Right renal pelvis (tissue), 4 donors: ENCODE data around the gene MYO5B. TPM values are rescaled to one million over a fixed set of nuclear protein-coding genes. Genes with fewer than 3 reads are reported as not detected.

Source experiments
- DNase-seq, 4 donors: peaks; one replicate each; pipeline ENCODE4 v3.0.0-alpha.2; 2013; ENCODE audit warnings: low read depth in 4 of 4, low spot score in 3 of 4, missing footprints in 1 of 4
- polyA plus RNA-seq, 4 donors: library from polyadenylated mRNA; unstranded; fragments of 120-200 nt; gene quantifications; one replicate each; pipeline ENCODE4 v1.2.1, GENCODE V29; 2013; ENCODE audit not compliant: insufficient read length in 4 of 4

The MYO5B gene
- polyA plus RNA-seq, 4 donors, result 25.8 to 33.4 (median 27.5) TPM

DNA sequence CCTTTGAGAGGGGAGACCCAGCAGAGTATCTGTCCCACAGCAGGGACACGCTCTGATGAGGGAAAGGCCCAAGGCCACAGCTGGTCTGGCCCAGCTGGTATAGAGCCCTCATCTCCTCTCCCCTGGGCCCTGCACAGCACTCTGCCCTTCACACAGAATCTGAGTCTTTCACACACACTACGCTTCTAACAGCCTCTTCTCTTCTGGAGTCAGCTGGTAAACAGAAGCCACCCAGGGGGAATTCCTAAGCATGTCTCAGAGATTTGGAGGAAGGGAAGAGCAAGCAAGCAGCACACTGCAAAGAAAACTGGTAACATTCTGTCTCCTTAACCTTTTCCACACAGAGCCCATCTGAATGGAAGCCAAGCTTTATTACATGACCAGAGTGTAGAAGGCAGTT lies 260.5 kb downstream of the MYO5B start:
- DNase-seq, result no peak

DNA sequence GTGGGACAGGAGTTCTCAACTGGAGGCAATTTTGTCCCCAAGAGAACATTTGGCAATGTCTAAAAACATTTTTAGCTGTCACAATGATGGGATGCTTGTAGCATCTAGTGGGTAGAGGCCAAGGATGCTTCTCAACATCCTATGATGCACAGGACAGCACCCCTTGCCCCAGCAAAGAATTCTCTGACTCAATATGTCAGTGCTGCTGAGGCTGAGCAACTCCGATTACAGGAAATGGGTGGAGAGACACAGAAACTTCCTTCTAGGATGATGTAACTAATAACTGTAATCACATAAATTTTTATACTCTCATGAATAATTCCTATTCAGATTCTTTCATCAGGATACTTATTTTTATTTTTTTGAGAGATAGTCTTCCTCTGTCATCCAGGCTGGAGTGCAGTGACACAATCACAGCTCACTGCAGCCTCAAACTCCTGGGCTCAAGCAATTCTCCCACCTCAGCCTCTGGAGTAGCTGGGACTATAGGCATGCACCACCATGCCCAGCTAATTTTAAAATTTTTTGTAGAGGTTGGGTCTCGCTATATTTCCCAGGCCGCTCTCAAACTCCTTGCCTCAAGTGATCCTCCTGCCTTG lies 261.3 kb downstream of the MYO5B start:
- DNase-seq, result no peak

DNA sequence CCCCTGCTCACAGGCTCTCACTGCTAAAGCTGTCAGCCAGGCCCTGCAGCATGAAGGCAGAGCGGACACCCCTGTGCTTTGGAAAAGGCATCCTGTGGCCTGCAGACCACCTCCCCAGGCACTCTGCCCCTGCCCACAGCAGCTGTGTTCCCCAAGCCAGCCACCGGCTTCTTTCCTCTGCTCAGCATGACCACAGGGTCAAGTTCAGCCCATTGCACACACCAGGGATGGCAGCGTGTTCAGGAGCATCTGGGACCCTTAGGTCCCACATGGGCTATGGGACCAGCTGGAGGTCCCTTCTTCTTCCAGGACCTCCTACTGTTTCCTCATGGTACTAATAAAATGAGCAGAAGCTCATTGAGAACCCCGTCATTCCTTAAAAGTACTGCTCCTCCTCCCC lies 263.2 kb downstream of the MYO5B start:
- DNase-seq, result no peak

DNA sequence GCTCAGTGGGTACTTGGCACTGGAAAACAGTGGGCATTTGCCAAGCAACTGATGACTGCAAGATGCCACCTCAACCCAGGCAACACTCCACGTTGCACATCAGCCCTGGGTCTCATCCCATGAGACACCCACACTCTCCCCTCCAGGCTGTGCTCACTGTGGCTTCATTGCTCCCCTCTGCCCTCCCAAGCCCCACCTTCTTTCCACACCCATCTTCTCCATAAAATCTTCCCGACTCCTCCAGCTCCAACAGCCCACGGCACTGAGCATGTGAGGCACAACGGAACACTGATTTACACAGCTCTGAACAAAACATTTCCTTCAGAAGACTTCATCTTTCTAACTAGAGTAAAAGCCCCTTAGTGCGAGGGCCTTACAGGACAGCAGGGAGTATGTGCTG lies 263.8 kb downstream of the MYO5B start:
- no peak for DNase-seq

- no peak for DNase-seq
Observed at GRCh38 chr18:49926106-49926745, 268.7 kb downstream of the MYO5B start.

GRCh38 chr18:49924293-49924983 lies 270.5 kb downstream of the MYO5B start:
- no peak for DNase-seq

- no peak for DNase-seq
Observed at GRCh38 chr18:49922228-49922627, 272.7 kb downstream of the MYO5B start.

DNA sequence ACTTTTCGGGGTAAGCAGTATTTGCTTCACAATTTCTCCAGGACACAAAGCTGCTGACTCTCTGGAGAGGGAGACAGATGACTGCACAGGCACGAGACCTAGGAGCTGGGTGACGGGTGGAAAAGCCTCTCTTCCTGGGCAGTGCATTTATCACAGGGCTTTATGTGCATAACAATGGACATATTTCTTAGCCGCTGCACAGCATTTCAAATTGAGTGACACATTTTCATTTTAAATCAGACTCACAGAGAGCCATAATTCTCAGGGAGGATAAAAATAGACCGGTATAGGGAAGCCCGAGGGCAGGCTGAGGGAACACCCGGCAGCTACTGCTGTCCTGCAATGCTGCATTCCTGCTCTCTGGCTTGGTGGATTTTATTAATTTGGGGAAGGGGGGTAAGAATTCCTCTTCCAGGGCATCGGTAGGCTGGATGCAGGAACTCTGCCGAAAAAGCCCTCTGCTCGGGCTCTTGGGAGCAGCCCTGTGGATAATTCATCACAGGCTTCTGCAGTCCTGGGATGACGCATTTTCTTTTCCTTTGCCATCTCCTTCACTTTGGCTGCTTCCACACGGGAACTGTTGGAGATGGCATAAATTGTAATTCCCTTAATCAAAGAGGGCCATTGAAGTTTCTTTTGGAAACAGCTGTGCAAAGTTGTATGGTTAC lies 273.5 kb downstream of the MYO5B start:
- no peak for DNase-seq

DNA sequence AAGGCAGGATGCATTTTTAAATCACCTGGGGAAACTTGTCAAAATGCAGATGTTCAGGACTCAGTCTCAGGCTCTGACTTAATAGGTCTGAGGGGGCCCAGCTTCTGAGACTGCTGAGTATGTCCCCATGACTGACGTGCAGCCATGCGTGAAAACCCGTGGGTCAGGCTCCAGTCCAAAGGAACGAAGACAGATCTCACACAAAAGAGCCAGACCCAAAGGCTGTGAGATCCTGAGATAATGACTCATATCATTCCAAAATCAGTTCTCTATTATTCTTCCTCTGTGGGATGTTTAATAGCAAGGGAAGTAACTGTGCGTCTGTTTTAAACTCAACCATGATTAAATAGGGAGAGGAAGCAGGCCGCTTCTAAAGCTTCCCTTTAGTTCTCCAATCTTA lies 274.2 kb downstream of the MYO5B start:
- no peak for DNase-seq

DNA sequence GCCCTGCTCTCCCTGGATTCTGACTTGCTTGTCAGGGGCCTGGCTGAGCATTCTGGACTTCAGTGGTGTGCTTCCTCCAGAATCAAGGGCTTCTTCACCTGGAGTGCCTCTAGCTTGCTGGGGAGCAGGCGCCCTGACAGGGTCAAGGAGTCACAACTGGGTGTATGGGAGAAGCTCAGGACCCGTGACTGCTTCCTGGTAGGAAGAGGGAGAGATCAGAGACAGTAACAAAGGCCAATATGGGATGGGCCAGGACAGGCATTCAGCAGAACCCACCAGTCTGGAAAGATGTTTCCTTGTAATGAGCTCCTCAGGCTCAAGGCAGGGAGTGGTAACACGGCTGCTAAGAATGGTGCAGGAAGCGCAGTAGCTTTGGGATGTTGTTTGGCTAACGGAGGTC lies 277.2 kb downstream of the MYO5B start:
- DNase-seq, result no peak

DNA sequence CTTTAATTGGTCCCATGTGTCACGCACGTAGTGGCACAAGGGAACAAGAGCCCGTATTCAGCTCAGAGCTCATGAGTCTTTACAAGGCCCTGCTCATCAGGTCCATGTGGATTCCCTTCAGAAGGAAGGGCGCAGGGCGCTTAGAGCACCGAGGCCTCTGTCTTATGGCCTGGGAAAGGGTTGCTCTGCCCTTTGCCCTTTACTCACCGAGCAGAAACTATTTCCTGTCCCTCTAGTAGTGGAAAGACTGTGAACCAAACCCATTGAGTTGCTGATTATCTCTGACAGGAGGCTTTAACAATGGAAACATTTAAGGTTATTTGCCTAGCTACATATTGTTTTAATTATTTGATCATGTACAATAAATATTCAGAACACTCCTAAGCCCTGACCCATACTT lies 279.6 kb downstream of the MYO5B start:
- DNase-seq, result no peak

DNA sequence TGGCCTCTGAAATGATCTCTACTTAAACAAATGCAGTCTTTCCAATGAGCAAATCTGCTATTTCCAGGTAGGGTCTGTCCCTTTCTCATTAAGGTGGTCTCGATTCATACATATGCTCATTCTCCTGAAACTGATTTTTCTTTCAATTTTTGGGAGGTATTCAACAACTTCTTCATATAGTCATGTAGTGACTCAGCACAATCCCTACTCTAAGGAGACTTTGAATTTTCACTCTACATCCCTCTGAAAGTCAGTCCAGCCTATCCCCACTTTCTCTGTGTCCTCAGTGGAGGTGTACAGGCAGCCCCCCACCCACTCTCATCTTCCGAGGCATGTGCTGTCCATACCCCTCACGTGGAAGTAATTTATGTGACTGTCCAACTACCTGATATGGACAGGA lies 281.7 kb downstream of the MYO5B start:
- no peak for DNase-seq

GRCh38 chr18:49911427-49911826 lies 283.5 kb downstream of the MYO5B start:
- no peak for DNase-seq

DNA sequence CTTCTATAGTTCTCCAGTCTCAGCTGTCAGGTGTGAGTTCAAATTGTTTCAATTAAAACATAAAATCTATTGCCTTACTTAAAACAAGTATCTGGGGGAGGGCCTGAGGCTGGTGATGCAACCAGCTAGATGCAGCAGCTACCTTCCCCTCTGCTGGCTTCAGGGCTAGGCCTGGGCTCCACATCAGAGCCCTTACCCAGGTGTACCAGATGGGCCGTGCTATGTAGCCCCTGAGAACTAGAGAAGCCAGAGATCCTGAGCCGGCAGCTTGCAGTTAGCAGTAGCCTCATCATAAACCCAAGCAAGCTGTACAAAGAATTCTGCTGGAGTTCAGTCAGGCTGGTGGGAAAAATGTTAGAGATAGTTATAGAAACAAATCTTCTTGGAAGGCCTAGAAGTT lies 284.0 kb downstream of the MYO5B start:
- DNase-seq, result no peak

GRCh38 chr18:49910019-49910418 lies 284.9 kb downstream of the MYO5B start:
- no peak for DNase-seq

DNA sequence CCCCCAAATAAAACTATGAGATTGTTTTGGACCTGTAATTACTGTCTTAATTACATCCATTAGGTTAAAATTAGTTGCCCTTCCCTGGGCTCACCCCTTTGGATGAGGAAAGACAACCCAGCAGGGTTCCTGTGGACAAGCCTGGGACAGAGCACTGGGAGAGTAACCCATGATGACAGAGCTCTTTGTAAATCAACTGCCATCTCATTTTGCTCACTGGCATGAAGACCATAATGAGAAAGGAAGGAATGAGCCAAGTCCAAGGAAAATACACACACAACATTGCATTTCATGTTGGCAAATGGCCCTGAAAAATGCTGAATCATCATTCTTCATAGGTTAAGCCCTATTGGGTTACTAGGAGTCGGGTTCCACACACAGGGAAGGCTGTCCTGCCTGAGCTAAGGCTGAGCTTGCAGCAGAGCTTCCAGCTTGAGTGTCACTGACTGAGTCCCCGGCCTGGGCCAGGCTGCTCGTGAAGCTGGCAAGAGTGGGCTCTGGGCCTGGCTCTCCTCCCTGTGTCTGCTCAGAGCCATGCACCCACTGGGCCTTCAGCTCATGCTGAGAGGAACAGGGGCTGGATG lies 287.5 kb downstream of the MYO5B start:
- DNase-seq, result no peak

DNA sequence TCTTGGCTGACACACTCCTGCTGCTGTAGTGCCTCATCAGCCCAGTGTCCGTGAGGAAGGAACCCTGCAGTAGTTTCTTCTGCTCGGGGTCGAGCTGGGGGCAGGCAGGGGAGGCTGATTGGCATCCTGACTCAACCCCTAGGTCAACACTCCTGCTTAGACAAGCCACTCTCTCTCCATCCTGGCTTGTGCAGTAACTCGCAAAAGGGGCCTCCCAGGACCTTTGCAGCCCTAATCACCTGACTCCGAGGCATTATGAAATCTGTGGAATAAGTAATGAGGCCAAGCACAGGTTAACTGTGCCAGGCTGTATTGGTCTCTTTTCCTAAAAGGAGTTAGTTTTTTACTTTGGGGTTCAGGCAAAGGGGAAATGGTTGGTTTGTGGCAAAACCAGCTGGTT lies 289.2 kb downstream of the MYO5B start:
- no peak for DNase-seq

DNA sequence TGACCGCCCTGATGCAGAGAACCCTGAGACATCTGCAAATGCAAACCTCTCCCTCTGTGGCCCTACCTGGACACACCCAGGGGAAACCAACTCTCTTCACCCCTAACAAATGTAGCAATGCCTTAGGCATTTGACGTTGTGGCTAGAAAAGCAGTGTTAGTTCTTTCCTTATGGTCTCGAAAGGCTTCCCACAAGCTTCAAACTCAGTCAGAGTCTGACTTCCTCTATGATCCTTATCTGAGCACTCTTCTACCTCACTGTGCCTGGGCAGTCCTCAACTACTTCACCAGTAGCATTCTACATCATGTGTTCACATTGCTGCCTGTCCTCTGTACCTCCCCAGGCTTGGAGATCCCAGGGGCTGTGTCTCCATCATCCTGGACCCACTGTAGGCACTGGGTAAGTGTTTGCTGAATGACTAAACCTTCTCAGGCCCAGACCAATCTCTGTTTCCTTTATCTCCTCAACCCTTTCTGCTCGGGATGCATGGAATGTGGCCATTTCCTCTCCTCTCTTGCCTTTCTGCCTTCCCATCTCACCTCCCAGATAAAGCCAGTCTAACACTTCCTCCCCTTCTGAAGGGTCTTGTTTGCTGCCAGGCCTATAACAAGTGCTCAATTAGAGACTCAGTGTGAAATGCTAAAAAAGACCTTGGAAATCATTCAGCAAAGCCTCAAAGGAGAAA lies 289.9 kb downstream of the MYO5B start:
- DNase-seq, result no peak

GRCh38 chr18:49901862-49902340 lies 293.0 kb downstream of the MYO5B start:
- no peak for DNase-seq

DNA sequence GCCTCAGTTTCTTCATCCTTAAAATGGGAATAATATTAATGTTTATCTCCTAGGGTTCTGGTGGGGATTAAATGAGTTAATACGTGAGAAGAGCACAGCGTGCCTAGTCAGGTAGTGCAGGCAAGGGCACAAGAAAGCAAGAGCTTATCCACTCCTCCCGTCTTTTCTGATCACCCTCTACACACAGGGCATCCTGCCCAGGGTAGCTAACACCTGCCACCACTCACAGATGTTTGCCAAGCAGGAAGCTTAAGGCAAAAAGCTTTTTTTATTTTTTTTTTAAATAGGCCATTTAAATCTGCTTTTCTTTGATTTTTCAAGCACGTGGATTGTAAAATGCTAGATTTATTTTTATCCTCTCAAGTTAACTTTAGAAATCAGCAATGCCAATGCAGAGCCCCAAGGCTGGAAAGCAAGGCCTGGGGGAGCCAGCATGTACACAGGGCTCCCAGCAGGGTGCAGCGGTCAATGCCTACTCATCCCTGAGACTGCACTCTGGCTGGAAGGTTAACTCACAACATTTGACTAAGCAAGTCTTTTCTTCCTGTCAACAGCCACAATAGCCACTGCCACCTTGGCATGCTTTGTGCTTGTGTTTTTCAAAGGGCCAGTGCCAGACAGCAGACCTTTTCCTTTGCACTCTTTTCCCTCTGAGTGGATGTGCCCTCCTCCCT lies 295.2 kb downstream of the MYO5B start:
- no peak for DNase-seq
